HG03103 (cell line): ENCODE data around the gene LBP.
"Not testable (repeated sequence)": the region's sequence is repeated elsewhere in the genome, so short reads cannot be mapped to it uniquely, and the experiment has no call there.

Experiments used
- ATAC-seq: cut with Tn5 transposase; IDR thresholded peaks from one replicate; pipeline ENCODE4 v1.9.1; 2021; ENCODE audit warnings: low read depth; ENCODE audit not compliant: unreplicated experiment

Gene LBP, protein sequence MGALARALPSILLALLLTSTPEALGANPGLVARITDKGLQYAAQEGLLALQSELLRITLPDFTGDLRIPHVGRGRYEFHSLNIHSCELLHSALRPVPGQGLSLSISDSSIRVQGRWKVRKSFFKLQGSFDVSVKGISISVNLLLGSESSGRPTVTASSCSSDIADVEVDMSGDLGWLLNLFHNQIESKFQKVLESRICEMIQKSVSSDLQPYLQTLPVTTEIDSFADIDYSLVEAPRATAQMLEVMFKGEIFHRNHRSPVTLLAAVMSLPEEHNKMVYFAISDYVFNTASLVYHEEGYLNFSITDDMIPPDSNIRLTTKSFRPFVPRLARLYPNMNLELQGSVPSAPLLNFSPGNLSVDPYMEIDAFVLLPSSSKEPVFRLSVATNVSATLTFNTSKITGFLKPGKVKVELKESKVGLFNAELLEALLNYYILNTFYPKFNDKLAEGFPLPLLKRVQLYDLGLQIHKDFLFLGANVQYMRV

DNA sequence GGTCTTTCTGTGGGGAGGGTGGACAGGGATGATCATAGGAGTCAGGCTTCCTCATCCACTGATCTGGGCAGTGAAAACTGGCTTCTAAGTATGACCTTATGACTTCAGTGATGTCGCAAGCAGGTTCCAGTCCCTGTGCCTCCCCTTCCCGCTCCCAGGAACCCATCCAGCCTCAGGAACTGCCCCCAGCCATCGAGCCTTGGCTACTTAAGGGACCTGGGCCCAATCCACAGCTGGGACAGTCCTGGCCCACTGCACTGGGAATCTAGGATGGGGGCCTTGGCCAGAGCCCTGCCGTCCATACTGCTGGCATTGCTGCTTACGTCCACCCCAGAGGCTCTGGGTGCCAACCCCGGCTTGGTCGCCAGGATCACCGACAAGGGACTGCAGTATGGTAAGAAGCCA is at the start of gene LBP:
Gene LBP (plus strand): TSS at position 236 of the 405 bp plus-strand sequence. CDS start 35 bp downstream, at position 271.
- ATAC-seq: no peak

DNA sequence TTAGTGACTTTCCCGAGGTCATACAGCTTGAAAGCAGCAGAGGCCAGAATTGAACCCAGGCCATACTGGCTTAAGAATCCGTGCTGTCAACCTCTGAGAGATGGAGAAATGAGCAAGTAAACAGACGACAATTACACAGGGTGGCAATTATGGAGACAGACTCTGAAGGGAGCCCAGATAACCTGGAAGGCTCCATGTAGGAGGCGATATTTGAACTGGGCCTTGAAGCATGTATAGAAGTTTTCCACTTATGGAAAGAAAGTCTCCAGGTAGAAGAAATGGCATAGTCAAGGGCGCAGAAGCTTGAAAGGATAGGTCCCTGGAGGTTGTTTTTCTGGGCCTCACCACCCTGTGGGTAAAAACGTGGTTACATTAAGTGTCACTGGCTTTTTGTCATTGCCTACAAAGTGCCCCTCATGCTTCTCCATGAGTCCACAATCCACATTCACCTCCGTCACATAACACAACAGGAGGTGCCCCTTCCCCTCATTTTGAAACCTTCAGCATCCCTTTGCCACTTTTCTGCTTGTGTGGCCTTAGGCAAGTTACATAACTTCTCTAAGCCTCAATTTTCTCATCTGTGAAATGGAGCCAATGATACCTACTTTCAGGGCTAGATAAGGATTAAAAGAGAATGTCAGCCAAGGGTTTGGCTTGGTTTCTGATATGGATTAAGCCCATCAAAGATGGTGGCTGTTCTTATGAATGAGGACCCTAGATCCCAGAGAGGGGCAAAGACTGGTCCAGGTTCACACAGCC is 48.2 kb upstream of the LBP start:
- no peak for ATAC-seq

DNA sequence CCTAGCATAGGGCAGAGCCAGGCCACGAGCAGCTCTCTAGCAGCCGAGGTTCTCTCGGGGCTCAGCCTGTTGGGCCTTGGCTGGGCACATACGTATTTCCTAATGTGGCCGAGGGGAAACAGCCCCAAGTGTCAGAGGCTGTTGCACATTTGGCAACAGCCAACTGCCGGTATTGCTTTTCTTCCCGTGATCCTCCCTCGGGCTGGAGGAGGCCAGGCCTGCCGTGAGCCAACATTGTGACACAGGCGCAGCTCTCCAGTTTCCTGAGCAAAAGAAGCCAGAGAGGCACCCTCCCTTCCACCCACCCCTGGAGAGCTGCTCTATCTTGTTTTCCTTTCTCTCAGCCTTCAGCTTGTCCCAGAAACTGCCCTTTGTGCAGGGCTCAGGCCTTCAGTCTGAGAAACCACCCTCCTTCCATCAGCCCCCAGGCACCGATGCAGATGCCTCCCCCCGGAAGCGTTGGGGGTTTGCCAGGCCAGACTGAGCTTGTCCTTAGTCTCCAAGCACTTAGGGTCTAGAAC is 47.5 kb upstream of the LBP start:
- no peak for ATAC-seq

DNA sequence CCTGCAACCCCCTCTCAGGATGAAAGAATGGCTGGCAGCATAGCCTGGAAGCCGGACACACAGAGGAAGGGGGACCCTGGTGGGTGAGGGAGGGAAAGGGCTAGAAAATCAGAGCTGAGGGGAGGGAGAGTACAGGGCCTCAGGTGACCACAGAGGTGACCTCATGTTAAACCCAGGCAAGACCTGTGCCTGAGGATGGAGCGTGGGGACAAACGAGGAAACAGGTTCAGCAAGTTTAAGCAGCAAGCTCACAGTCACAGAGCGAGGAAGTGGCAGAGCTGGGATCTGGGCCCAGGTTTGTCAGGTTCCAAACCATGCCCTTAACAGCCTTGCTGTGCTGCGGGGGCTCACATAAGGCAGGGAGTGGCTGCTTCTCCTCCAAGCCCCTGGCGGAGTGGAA is 46.3 kb upstream of the LBP start:
- no peak for ATAC-seq

DNA sequence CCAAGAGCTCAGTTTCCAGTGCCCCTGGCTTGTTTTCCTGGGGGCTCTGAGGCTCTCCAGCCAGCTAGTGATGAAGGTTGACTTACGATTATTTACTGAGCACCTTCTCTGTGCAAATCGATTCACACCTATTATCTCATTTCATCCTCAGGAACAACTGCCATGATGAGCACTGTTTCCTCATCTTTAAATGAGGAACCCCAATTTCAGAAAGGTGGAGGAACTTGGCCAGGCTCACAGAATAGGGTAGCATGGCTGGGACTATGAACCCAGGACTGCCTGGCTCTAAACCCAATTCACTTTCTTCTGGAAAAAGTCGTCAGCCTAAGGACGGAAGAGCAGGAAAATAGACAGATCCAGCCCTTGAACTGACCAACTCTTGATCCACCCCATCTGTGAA is 45.8 kb upstream of the LBP start:
- no peak for ATAC-seq

DNA sequence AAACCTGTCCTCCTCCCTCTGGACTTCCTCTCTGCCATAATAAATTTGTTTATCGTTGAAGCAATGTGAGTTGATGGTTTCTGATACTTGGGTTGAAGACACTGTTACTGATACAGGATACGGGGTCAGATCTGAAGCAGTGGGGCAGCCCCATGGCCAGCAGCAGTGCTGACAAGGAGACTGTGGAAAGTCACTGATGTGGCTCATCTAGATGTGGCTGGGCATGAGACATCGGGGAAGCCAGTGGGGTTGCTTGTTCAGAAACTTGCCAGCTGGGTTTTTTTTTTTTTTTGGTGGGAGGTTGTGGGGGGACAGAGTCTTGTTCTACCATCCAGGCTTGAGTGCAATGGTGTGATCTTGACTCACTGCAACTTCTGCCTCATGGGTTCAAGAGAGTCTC is 45.0 kb upstream of the LBP start:
- no peak for ATAC-seq

DNA sequence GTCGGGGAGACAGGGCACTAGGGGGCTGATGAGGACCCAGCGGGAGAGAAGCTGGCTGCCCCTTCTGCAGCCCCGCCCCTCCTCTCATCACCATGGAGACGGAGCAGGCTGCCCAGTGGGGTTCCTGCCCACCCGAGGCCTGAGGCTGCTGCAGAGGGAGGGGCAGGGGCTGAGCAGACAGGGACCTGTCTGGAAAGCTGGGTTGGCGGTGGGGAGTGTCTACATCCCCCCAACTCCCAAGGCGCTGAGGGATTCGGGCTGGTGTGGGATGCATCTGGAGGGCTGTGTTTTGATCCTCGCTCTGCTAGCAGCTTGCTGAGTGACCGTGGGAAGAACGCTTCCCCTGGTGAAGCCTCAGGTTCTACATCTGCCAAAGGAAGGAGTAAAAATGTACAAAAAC is 43.5 kb upstream of the LBP start:
- ATAC-seq: no peak

DNA sequence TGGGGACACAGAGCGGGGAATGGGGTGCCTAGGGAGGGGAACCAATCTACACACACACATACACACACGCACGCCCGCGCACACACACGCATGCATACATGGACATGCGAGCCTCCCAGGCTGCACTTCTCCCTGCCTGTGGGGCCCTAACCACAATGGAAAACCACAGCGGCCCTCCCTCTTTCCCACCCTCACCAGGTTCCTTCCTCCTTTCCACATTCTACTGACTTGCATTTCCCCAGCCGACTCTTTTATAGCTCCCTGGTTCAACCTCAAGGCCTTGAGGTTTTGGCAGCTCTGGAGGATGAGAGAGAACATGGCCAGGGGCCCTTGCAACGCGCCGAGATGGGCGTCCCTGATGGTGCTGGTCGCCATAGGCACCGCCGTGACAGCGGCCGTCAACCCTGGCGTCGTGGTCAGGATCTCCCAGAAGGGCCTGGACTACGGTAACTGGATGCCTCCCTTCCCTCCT is 42.3 kb upstream of the LBP start, which contains the start of gene BPI:
Gene BPI (plus strand): TSS at position 249 of the 472 bp plus-strand sequence. CDS start 68 bp downstream, at position 317.
- no peak for ATAC-seq

DNA sequence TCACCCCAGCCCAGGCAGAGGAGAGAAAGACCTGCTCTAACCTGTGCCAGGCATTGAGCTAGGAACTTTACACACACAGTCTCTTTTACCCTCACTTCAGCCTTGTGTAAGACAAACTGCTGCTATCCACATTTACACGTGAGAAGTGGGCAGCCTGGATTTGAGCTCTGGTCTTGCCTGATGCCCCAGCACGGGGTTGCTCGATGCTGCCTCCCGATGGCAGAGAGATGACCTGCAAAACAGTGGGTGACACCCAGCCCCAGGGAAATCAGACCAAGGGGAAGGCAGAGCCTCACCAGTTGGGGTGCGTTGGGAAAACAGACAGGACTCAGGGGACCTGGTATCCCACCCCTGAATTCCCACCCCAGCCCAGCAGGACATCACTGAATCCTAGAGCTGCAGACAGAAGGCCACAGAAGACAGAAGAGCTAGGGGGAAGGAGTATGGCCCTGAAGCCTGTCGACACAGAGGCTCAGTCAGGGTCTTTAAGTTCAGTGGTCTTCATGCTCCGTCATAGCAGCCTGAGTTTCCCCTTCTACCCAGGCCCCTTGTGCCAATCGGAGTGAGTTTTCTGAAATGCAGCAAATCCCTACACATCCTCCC is 41.3 kb upstream of the LBP start:
- no peak for ATAC-seq

DNA sequence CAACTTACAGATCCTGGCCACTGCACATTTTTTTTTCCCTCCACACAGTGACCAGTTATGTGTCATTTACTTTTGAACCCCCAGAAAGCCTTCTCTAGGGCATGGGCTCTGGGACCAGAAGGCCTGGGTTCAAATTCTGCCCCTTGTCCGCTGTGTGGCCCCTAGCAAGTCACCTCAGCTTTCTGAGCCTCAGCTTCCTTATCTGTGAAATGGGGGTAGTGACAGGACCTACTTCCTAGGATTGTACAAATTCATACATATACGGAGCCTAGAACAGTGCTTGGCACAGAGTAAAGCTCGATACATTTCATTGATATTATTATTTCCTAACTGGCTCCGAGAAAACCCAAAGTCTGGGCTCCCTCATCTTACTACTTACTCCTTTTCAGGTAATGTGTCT is 40.7 kb upstream of the LBP start:
- ATAC-seq: no peak

DNA sequence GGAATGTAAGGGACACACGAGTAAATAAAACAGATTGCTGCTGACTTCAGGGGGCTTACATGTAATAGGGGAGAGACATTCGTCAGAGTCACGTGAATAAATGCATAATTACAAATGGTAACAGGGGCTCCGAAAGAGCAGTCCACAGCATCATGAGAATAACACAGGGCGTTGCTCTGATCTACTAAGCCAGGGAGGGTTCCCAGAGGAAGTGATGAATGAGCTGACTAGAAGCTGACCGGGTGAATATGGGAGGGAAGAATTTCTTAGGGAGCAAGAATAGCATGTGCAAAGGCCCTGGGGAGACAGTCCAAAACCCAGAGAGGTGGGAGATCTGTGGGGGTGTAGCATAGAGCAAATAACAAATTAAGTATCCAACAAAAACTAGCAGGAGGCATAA is 39.9 kb upstream of the LBP start:
- ATAC-seq: no peak

DNA sequence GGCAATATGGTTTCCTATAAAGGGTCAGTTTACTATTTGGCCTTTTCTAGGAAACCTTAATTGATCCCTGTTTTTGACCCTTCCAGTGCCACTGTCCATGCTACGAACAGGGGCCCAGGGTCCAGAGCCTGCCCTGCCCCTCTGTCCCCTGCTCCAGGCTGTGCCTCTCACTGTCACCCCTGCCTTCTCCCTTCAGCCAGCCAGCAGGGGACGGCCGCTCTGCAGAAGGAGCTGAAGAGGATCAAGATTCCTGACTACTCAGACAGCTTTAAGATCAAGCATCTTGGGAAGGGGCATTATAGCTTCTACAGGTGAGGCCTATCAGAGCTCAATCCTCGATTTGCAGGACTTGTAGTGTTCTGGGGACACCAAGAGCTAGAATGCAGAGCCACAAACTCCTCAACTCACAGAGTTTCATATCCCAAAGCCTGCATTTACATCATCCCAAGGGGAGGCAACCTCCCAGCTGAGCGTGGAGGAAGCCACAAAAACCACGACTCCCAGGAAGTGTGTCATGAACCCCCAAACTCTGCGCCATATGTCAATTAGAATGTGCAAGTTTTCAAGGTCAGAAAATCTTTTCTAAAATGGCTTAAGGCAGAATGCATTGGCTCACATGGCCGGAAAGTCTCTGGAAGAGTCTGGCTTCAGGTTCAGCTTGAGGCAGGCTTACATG is 38.8 kb upstream of the LBP start:
- no peak for ATAC-seq

DNA sequence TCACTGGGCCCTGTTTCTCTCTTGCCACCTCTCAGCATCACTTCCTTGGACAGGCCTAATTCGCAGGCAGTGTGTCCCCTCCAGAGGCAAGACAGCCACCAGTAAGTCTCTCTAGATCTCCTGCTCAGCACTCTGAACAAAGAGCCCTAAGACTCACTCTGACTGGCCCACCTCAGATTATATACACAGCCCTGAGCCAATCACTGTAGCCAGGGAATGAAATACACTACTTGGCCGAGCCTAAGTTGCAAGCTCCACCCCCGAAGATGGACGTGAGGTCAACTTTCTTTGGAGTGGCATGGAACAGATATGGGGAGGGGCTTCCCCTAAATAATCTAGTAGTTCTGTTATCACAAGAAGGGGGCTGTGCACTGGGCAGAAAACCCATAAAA is 38.2 kb upstream of the LBP start:
- no peak for ATAC-seq

DNA sequence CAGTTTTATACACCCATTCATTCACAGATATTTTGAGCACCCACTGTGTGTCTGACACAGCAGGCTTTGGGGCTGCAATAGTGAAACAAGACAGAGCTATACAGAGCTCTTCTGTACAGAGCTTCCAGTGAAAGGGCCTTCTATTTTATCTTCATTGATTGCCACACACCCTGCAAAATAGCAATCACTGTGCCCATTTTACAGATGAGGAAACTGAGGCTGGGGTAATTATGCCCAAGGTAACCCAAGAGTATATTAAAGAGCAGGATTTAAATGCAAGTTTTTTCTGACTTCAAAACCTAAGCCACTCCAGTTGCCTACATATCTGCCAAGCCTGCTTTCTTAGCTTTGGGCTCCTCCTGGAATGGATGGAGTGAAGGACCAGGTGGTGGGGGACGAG is 37.8 kb upstream of the LBP start:
- no peak for ATAC-seq

DNA sequence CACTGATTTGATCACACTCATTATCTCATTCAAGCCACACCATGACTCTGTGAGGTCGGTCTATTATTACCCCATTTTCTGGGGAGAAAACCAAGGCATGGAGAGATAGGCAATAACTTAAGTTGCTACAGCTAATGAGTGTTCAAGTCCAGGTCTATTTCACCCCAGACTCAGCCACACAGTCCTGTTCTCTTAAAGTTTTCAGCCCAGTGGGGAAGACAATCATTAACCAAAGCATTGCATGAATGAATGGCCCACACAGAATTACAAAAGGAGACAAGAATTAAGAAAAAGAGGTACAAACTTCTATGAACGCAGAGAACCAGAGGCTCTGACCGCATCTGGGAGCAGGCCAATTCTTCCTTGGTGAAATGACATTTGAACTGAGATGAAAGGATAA is 35.2 kb upstream of the LBP start:
- ATAC-seq: no peak

DNA sequence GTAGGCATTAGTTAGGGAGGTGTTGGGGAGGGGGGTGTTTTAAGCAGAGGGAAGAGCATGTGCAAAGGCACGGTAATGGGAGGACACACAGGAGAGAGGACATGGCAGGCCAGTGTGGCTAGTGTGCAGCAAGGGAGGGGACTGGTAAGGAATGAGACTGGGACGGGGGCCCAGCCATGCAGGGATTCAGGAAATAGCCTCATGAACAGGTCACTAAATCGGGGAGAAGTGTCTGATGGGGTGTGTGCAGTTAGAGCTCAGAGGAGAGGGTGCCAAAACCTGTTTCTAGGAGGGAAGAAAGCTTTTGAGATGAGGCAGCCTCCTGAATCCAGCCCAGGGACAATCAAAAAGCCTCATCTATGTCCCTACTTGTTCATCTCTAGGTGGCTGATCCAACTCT is 34.8 kb upstream of the LBP start:
- no peak for ATAC-seq

DNA sequence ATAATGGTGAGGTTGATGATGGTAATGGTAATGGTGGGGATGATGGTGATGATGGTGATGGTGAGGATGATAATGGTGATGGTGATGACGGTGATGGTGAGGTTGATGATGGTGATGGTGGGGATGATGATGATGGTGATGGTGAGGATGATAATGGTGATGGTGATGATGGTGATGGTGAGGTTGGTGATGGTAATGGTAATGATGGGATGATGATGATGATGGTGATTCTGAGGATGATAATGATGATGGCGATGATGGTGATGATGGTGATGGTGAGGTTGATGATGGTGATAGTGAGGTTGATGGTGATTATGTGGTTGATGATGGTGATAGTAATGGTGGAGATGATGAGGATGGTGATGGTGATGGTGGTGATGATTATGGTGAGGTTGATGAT is 32.6 kb upstream of the LBP start:
- ATAC-seq: no peak

DNA sequence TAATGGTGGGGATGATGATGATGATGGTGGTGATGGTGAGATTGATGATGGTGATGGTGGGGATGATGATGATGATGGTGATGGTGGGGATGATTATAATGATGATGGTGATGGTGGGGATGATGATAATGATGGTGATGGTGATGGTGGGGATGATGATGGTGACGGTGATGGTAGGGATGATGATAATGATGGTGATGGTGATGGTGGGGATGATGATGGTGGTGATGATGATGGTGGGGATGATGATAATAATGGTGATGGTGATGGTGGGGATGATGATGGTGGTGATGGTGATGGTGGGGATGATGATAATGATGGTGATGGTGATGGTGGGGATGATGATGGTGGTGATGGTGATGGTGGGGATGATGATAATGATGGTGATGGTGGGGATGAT is 31.9 kb upstream of the LBP start:
- not testable (repeated sequence) for ATAC-seq

DNA sequence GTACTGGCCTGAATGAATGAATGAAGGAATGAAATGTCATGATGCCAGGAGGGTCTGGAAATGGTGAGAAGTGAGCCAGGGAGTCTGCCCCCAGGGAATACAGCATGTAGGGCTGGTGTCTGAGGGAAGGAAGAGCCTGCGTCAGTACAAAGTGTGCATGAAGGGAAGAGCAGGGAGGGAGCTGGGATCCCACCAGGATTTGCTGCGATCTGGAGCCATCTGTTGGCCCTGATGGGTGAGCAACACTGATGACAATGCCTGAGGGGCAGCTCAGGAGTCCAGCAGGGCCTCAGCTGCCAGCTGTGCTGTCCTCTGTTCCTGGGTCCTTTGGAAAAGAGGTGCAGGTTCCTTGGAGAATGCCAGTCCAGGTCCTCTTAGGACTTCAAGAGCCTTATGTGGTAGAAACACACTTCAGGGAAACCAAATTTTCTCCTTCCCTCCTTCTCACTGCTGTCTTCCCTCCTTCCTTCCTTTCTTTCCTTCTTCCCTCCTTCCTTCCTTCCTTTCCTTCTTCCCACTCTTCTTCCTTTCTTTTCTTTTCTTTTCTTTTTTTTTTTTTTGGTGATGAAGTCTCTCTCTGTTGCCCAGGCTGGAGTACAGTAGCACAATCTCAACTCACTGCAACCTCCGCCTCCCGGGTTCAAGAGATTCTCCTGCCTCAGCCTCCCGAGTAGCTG is 30.9 kb upstream of the LBP start:
- ATAC-seq: no peak

DNA sequence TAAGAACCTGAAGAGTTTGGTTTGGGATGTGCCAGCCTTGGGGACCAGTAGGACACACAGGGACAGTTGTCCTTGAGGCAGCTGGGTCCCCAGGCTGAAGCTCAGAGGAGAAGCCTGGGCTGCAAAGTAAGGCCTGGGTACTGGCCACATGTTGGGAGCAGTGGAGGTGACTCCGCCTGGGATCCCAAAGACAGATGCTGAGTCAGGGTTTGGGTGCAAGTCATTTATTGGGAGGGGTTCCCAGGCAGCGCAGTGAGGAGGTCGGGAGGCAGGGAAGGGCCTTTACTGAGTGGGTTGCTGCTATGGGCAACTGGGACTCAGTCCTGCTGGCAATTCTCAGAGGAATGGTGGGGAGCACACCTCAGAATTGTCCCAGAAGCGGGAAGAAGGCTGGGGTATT is 29.9 kb upstream of the LBP start:
- ATAC-seq: no peak
